ES-I3 (cell line): Measurements from ENCODE around the gene TTPAL.

ENCODE experiments used
- H3K36me3 ChIP-seq: 2 replicates; pipeline ENCODE4 v1.6.1; 2013; ENCODE audit warnings: mild to moderate bottlenecking, low read length, control low read depth, moderate library complexity; ENCODE audit not compliant: insufficient read depth
- H3K4me1 ChIP-seq: 2 replicates; pipeline ENCODE4 v1.6.1; 2013; ENCODE audit warnings: mild to moderate bottlenecking, control low read depth, low read length; ENCODE audit not compliant: insufficient read depth
- H3K9ac ChIP-seq: 2 replicates; pipeline ENCODE4 v1.6.1; 2013; ENCODE audit warnings: low read depth, mild to moderate bottlenecking, low read length, moderate library complexity
- H3K9me3 ChIP-seq: 2 replicates; pipeline ENCODE4 v1.6.1; 2013; ENCODE audit warnings: mild to moderate bottlenecking, low read length, moderate library complexity; ENCODE audit not compliant: control insufficient read depth, insufficient read depth

TTPAL gene

DNA sequence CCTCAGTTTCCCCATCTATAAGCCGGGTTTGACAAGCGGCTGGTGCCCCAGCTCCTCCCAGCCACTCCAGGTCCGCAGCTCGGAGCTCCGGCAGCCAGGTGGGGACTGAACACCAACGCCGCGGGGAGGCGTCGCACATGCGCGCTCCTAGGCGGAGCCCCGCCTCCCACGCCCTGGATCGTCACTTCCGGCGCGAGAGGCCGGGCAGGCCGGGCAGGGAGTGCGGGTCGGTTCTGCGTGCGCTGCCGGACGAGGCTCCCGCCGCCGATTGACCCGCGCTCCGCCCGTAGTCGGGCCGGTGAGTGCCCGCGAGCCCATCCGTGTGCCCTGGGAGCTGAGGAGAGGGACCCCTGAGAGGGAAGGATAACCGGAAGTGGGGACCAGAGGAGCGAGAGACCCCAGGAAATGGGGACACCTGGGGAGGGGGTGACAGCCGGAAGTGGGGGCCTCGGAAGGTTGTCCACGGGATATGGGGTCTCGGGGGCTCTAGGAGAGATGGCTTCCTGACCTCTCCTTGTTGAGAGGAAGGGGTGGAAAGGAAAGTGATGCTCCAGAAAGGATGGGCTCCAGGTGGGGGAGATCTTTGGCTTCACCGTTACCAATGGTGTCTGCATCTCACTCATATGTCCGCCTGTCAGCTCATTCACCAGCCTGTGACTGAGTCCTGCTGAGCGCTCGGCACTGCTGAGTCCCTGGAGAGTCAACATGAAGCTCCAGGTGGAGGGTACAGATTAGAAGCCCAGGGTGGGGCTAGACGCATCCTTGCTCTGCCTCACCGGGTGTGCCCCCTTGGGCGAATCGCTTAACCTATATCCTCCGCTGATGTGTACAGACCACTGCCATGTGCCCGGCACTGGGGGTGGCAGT, at the start of gene TTPAL:
Gene TTPAL, plus strand, starts transcription at position 181 of the 867 bp plus-strand sequence. CDS start 4,126 bp downstream, outside the sequence.
- Histone ChIP-seq H3K9ac (peak within 1 kb of the TSS; percentile 82), H3K36me3 (no peaks in the 10 kb centered on the region), H3K4me1 (0 out of 2 replicates have a peak, but pooled peaks cover 8% of the 10 kb centered on the region), H3K9me3 (no peaks in the 10 kb centered on the region)

- Histone ChIP-seq H3K4me1 (no peaks in the 10 kb centered on the region), H3K9me3 (no peaks in the 10 kb centered on the region), H3K9ac (no peak overlapping the region), H3K36me3 (no peaks in the 10 kb centered on the region)
These were observed 49.8 kb upstream of the TTPAL start for GRCh38 chr20:44425923-44426322.

- Histone ChIP-seq H3K9ac (no peak overlapping the region), H3K9me3 (no peaks in the 10 kb centered on the region), H3K36me3 (no peaks in the 10 kb centered on the region), H3K4me1 (peaks cover 2% of the 10 kb centered on the region; the same call in 1 of the 2 replicates)
These were observed 48.5 kb upstream of the TTPAL start for GRCh38 chr20:44426879-44427790.

- Histone ChIP-seq H3K9ac (no peak overlapping the region), H3K4me1 (peaks cover 2% of the 10 kb centered on the region; the same call in 1 of the 2 replicates), H3K9me3 (no peaks in the 10 kb centered on the region), H3K36me3 (no peaks in the 10 kb centered on the region)
These were observed 47.9 kb upstream of the TTPAL start for GRCh38 chr20:44427804-44428173.

- no peaks in the 10 kb centered on the region for H3K36me3 ChIP-seq
- no peaks in the 10 kb centered on the region for H3K9me3 ChIP-seq
- H3K9ac ChIP-seq, result no peak overlapping the region
- H3K4me1 ChIP-seq, result peaks cover 2% of the 10 kb centered on the region; the same call in 1 of the 2 replicates
These were observed 47.3 kb upstream of the TTPAL start for GRCh38 chr20:44428174-44429016.

DNA sequence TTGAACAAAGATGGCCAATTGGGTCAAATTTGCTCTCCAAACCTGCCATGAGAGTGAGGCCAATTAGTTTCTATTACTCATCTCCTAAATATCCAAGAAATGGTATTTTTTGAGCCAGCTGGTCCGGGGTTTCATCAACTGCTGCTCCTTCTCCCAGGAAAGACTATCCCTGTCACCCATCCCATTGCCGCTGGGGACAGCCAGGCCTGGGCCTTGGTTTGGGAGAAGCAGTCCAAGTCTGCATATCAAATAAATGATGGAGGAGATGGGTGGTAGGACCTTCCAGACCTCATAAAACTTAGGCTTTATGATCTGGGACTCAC, 46.7 kb upstream of the TTPAL start:
- Histone ChIP-seq H3K9ac (no peak overlapping the region), H3K9me3 (no peaks in the 10 kb centered on the region), H3K4me1 (peaks cover 2% of the 10 kb centered on the region; the same call in 1 of the 2 replicates), H3K36me3 (no peaks in the 10 kb centered on the region)

DNA sequence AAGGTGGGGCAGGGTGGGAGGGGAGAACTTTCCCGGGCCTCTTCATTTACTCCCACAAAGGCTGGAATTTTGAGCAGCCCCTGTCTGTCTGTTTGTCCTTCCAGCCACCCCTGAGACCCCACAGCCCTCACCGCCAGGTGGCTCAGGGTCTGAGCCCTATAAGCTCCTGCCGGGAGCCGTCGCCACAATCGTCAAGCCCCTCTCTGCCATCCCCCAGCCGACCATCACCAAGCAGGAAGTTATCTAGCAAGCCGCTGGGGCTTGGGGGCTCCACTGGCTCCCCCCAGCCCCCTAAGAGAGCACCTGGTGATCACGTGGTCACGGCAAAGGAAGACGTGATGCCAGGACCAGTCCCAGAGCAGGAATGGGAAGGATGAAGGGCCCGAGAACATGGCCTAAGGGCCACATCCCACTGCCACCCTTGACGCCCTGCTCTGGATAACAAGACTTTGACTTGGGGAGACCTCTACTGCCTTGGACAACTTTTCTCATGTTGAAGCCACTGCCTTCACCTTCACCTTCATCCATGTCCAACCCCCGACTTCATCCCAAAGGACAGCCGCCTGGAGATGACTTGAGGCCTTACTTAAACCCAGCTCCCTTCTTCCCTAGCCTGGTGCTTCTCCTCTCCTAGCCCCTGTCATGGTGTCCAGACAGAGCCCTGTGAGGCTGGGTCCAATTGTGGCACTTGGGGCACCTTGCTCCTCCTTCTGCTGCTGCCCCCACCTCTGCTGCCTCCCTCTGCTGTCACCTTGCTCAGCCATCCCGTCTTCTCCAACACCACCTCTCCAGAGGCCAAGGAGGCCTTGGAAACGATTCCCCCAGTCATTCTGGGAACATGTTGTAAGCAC, 46.0 kb upstream of the TTPAL start:
- H3K9ac ChIP-seq, result no peak overlapping the region
- H3K9me3 ChIP-seq, result no peaks in the 10 kb centered on the region
- H3K4me1 ChIP-seq, result peaks cover 2% of the 10 kb centered on the region; the same call in 1 of the 2 replicates
- H3K36me3 ChIP-seq, result no peaks in the 10 kb centered on the region

GRCh38 chr20:44430270-44431065, 45.2 kb upstream of the TTPAL start:
- Histone ChIP-seq H3K36me3 (no peaks in the 10 kb centered on the region), H3K4me1 (peaks cover 2% of the 10 kb centered on the region; the same call in 1 of the 2 replicates), H3K9me3 (no peaks in the 10 kb centered on the region), H3K9ac (no peak overlapping the region)

GRCh38 chr20:44431118-44431501, 44.6 kb upstream of the TTPAL start:
- peaks cover 2% of the 10 kb centered on the region; the same call in 1 of the 2 replicates for H3K4me1 ChIP-seq
- no peaks in the 10 kb centered on the region for H3K36me3 ChIP-seq
- no peaks in the 10 kb centered on the region for H3K9me3 ChIP-seq
- H3K9ac ChIP-seq, result no peak overlapping the region

- Histone ChIP-seq H3K9me3 (no peaks in the 10 kb centered on the region), H3K4me1 (peaks cover 2% of the 10 kb centered on the region; the same call in 1 of the 2 replicates), H3K36me3 (no peaks in the 10 kb centered on the region), H3K9ac (no peak overlapping the region)
These were observed 44.0 kb upstream of the TTPAL start for GRCh38 chr20:44431502-44432234.

DNA sequence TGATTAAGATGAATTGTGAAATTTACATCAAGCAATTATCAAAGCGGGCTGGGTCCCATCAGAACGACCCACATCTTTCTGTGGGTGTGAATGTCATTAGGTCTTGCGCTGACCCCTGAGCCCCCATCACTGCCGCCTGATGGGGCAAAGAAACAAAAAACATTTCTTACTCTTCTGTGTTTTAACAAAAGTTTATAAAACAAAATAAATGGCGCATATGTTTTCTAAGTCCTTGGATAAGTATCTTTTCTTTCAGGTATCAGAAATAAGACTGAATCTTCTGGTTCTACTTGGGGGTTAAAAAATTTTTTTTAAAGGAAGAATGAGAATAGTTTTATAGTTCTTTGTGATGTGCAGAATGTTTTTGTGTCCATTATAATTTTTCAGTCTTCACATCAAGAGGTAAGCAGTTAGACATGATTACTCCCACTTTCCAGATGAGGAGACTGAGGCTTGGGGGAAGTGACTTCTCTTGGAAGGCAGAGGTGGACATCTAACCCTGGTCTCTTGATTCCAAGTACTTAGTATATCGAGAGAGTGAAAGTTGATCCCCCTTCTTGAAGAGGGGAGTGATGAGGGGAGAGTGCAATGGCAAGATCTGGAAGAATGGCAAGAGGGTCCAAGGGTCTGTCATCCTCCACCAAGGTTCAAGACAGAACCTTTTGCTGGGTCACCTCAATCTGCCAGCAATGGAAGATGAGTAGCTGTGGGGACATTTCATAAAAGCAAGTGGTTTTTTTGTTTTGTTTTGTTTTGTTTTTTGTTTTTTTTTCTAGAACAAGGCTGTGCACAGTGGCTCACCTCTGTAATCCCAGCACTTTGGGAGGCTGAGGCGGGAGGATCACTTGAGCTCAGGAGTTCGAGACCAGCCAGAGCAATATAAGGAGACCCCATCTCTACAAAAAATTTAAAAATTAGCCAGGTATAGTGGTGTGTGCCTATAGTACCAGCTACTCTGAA, 42.8 kb upstream of the TTPAL start:
- Histone ChIP-seq H3K9ac (no peak overlapping the region), H3K36me3 (no peaks in the 10 kb centered on the region), H3K9me3 (no peaks in the 10 kb centered on the region), H3K4me1 (peaks cover 2% of the 10 kb centered on the region; the same call in 1 of the 2 replicates)
